Measurements from ENCODE around the gene EEPD1. TPM values are rescaled to one million over a fixed set of nuclear protein-coding genes. Genes with fewer than 3 reads are reported as not detected.

Gene EEPD1
- polyA plus RNA-seq, 1 of the 3 experiments (the other 2 are of a cell fraction): 5.0 TPM

GRCh38 chr7:36188266-36188665 lies 35.2 kb downstream of the EEPD1 start:
- H3K4me3 ChIP-seq (ENCODE audit: low read depth in 2 of 2, low read length in 1 of 2): no peak overlapping the region
- H3F3A ChIP-seq (replicated peaks; ENCODE audit: insufficient read depth): no peaks in the 10 kb centered on the region
- H3K27ac ChIP-seq (ENCODE audit: low read depth in 2 of 2, low read length in 1 of 2): no peak overlapping the region
- H3K79me2 ChIP-seq (ENCODE audit: insufficient read depth): no peaks in the 10 kb centered on the region
- no peak overlapping the region for H2AFZ ChIP-seq (ENCODE audit: low read depth)
- DNase-seq: no peak
- H3K36me3 ChIP-seq (replicated peaks in 1 of 2; ENCODE audit: control insufficient read depth in 1 of 2, insufficient read depth in 2 of 2, low read length in 1 of 2): no peaks in the 10 kb centered on the region
- 99% methylated on average over 5 of the region's 5 CpGs for WGBS (ENCODE audit: low lambda C conversion rate)
- no peak overlapping the region for H3K4me2 ChIP-seq
- no peaks in the 10 kb centered on the region for H4K20me1 ChIP-seq (ENCODE audit: insufficient read depth)
- H3K27me3 ChIP-seq (ENCODE audit: insufficient read depth): no peaks in the 10 kb centered on the region
- ChIA-PET POLR2A (no interaction called here), CTCF (interaction anchor here (1.2 to 1.4 kb wide), 2 partner anchors 27 to 130 kb away, joined by 3 to 4 read pairs; no protein-coding TSS in a partner anchor)
- no peaks in the 10 kb centered on the region for H3K9me3 ChIP-seq
- H3K9ac ChIP-seq: no peak overlapping the region
- peaks cover 0 to 18% of the 10 kb centered on the region in 2 experiments; a peak in 1 of 4 replicates for H3K4me1 ChIP-seq (ENCODE audit: control insufficient read depth in 1 of 2, insufficient read depth in 2 of 2, low read depth in 1 of 2, low read length in 1 of 2)
- H3K9me2 ChIP-seq: no peaks in the 10 kb centered on the region
- no peak for TF ChIP-seq TCF12 (IDR thresholded peaks at IDR 0.05)
- no peak for TF ChIP-seq RXRA (IDR thresholded peaks at IDR 0.05; ENCODE audit: borderline replicate concordance, low read depth)

GRCh38 chr7:36188906-36189305 lies 35.9 kb downstream of the EEPD1 start:
- ChIA-PET CTCF (interaction anchor here (1.2 to 1.4 kb wide), 3 partner anchors 10 to 130 kb away, joined by 3 to 4 read pairs (median 4); no protein-coding TSS in a partner anchor), POLR2A (no interaction called here)
- Histone ChIP-seq H3K36me3 (replicated peaks in 1 of 2; ENCODE audit: control insufficient read depth in 1 of 2, insufficient read depth in 2 of 2, low read length in 1 of 2) (no peaks in the 10 kb centered on the region), H3K27ac (ENCODE audit: low read depth in 2 of 2, low read length in 1 of 2) (no peak overlapping the region), H4K20me1 (ENCODE audit: insufficient read depth) (no peaks in the 10 kb centered on the region), H3K9me3 (no peaks in the 10 kb centered on the region), H3F3A (replicated peaks; ENCODE audit: insufficient read depth) (no peaks in the 10 kb centered on the region), H3K4me1 (ENCODE audit: control insufficient read depth in 1 of 2, insufficient read depth in 2 of 2, low read depth in 1 of 2, low read length in 1 of 2) (peaks cover 0 to 18% of the 10 kb centered on the region in 2 experiments; a peak in 1 of 4 replicates), H3K79me2 (ENCODE audit: insufficient read depth) (no peaks in the 10 kb centered on the region), H2AFZ (ENCODE audit: low read depth) (no peak overlapping the region), H3K9ac (no peak overlapping the region), H3K4me2 (no peak overlapping the region), H3K4me3 (ENCODE audit: low read depth in 2 of 2, low read length in 1 of 2) (no peak overlapping the region), H3K9me2 (no peaks in the 10 kb centered on the region), H3K27me3 (ENCODE audit: insufficient read depth) (no peaks in the 10 kb centered on the region)
- 53% methylated on average over 4 of the region's 4 CpGs for WGBS (ENCODE audit: low lambda C conversion rate)
- DNase-seq: no peak
- TF ChIP-seq USF1 (IDR thresholded peaks at IDR 0.05; ENCODE audit: borderline replicate concordance, low read depth) (no peak), USF2 (IDR thresholded peaks at IDR 0.05; ENCODE audit: borderline replicate concordance, low read depth, low read length) (no peak), MAX (IDR thresholded peaks at IDR 0.05; ENCODE audit: low read depth) (no peak), RFX5 (IDR thresholded peaks at IDR 0.05; ENCODE audit: low read length) (no peak), FOXM1 (IDR thresholded peaks at IDR 0.05; ENCODE audit: low read depth) (no peak), SMC3 (IDR thresholded peaks at IDR 0.05; ENCODE audit: low read depth, low read length) (no peak), TEAD4 (IDR thresholded peaks at IDR 0.05; ENCODE audit: borderline replicate concordance, insufficient read depth) (no peak), TAF1 (IDR thresholded peaks at IDR 0.05; ENCODE audit: borderline replicate concordance, low read depth, low read length) (no peak), IRF3 (IDR thresholded peaks at IDR 0.05; ENCODE audit: low read depth, low read length) (no peak), MXI1 (IDR thresholded peaks at IDR 0.05; ENCODE audit: low read depth, low read length) (no peak), NRF1 (IDR thresholded peaks at IDR 0.05; ENCODE audit: low read depth, low read length) (no peak), ELF1 (IDR thresholded peaks at IDR 0.05) (no peak), RCOR1 (IDR thresholded peaks at IDR 0.05; ENCODE audit: low read length) (no peak), NFIC (IDR thresholded peaks at IDR 0.05; ENCODE audit: borderline replicate concordance) (no peak), CHD2 (IDR thresholded peaks at IDR 0.05; ENCODE audit: low read length, partially characterized antibody) (no peak), RXRA (IDR thresholded peaks at IDR 0.05; ENCODE audit: borderline replicate concordance, low read depth) (no peak), CTCF (IDR thresholded peaks at IDR 0.05) (no peak), EP300 (IDR thresholded peaks at IDR 0.05; ENCODE audit: borderline replicate concordance in 1 of 2, low read depth in 1 of 2, low read length in 1 of 2) (no peak), JUND (IDR thresholded peaks at IDR 0.05) (no peak), MEF2A (IDR thresholded peaks at IDR 0.05; ENCODE audit: borderline replicate concordance, low read depth) (no peak)

All from SK-N-SH (cell line).